ENCODE measurements around the gene CROCC2. TPM values are rescaled to one million over a fixed set of nuclear protein-coding genes. Genes with fewer than 3 reads are reported as not detected.

CROCC2 gene
- total and polyA plus RNA-seq, 11 donors = not detected

- Histone ChIP-seq H3K27ac (no peak overlapping the region), H3K4me1 (peaks cover 0 to 23% (median 12%) of the 10 kb centered on the region in 12 donors), H3K27me3 (no peaks in the 10 kb centered on the region), H3K4me3 (no peak overlapping the region), H3K9me3 (no peaks in the 10 kb centered on the region), H3K36me3 (no peaks in the 10 kb centered on the region)
- intact Hi-C loops (cut with DNase I) = no loop called here
- TF ChIP-seq, protein P1, sequence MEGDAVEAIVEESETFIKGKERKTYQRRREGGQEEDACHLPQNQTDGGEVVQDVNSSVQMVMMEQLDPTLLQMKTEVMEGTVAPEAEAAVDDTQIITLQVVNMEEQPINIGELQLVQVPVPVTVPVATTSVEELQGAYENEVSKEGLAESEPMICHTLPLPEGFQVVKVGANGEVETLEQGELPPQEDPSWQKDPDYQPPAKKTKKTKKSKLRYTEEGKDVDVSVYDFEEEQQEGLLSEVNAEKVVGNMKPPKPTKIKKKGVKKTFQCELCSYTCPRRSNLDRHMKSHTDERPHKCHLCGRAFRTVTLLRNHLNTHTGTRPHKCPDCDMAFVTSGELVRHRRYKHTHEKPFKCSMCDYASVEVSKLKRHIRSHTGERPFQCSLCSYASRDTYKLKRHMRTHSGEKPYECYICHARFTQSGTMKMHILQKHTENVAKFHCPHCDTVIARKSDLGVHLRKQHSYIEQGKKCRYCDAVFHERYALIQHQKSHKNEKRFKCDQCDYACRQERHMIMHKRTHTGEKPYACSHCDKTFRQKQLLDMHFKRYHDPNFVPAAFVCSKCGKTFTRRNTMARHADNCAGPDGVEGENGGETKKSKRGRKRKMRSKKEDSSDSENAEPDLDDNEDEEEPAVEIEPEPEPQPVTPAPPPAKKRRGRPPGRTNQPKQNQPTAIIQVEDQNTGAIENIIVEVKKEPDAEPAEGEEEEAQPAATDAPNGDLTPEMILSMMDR (IDR thresholded peaks at IDR 0.05) = no peak
- no peak for TF ChIP-seq POLR2A (IDR thresholded peaks at IDR 0.05)
- ATAC-seq (no peak), DNase-seq (peak in 3 of 5 donors; percentile 21 to 54 (median 24))
- 88 to 96% (median 90%) methylated on average over 15 to 32 of the region's 32 CpGs for WGBS, 4 donors
These were observed 61.0 kb downstream of the CROCC2 start for GRCh38 chr2:240966906-240967680.

DNA sequence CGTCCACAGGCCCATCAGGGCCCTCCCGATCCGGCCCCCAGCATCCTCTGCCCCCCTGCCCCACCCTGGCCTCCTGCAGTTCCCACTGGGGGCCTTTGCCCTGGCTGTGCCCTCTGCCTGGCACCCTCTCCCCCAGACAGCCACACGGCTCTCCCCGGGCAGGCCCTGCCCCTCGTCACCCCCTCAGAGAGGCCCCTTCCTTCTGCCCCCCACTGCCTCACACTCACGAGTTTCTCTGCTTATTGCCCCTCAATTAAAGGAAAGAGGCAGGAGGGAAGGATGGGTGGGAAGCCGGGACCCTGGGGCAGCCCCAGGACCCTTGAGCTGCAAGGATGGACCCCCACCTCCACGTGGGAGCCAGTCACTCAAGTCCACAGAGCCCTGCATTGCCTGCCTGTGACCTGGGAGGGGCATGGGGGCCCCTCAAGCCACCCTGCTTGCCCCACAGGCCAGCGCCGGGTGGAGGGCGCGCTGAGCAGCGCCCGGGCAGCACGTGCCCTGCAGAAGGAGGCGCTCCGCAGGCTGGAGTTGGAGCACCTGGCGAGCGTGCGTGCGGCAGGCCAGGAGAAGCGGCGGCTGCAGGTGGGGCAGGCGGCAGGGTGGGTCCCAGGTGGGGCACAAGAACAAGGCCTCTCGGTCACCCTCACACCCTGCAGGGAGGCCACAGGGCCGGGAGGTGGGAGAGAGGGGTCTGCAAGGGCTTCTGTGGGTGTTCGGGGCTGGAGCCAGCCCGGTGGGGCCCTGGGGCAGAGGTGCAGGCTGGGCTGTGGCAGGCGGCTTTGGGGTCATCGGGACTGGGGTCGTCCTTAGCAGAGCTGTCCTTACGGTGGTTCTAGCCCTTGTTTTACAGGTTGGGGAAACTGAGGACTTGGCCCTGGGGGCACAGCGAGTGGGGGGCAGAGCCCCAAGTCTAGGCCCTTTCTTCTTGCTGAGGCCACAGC lies 61.8 kb downstream of the CROCC2 start:
- peaks cover 0 to 4% (median 0%) of the 10 kb centered on the region in 9 donors for H3K27me3 ChIP-seq
- H3K4me1 ChIP-seq = peaks cover 0 to 17% (median 9%) of the 10 kb centered on the region in 12 donors
- intact Hi-C loops (cut with DNase I) = no loop called here
- H3K9me3 ChIP-seq = no peaks in the 10 kb centered on the region
- H3K36me3 ChIP-seq = no peaks in the 10 kb centered on the region
- DNase-seq (peak in 1 of 5 donors; percentile 12), ATAC-seq (no peak)
- H3K4me3 ChIP-seq = no peak overlapping the region
- WGBS, 4 donors = 95 to 97% (median 95%) methylated on average over 29 to 34 of the region's 34 CpGs
- TF ChIP-seq POLR2A (IDR thresholded peaks at IDR 0.05) = no peak
- no peak overlapping the region for H3K27ac ChIP-seq

GRCh38 chr2:240968731-240969624 lies 62.8 kb downstream of the CROCC2 start:
- Histone ChIP-seq H3K9me3 (peaks cover 0 to 4% (median 0%) of the 10 kb centered on the region in 12 donors), H3K36me3 (no peaks in the 10 kb centered on the region), H3K4me3 (no peak overlapping the region), H3K27ac (no peak overlapping the region), H3K4me1 (peaks cover 0 to 17% (median 9%) of the 10 kb centered on the region in 12 donors), H3K27me3 (peaks cover 0 to 8% (median 0%) of the 10 kb centered on the region in 9 donors)
- 66 to 75% (median 72%) methylated on average over 10 to 15 of the region's 15 CpGs for WGBS, 4 donors
- TF ChIP-seq, protein P1 (IDR thresholded peaks at IDR 0.05) = peak in 2 of 12 donors; percentile 7 to 16
- no peak for TF ChIP-seq POLR2A (IDR thresholded peaks at IDR 0.05)
- intact Hi-C loops (cut with DNase I) = no loop called here
- DNase-seq (peak in 4 of 5 donors; percentile 19 to 68 (median 55)), ATAC-seq (peak; percentile 53 to 84 (median 70))

GRCh38 chr2:240970104-240970503 lies 64.0 kb downstream of the CROCC2 start:
- 77 to 94% (median 92%) methylated on average over 3 of the region's 3 CpGs for WGBS, 4 donors
- Histone ChIP-seq H3K9me3 (peaks cover 0 to 4% (median 0%) of the 10 kb centered on the region in 12 donors), H3K4me3 (no peak overlapping the region), H3K36me3 (no peaks in the 10 kb centered on the region), H3K27me3 (peaks cover 0 to 12% (median 0%) of the 10 kb centered on the region in 9 donors), H3K27ac (no peak overlapping the region), H3K4me1 (peaks cover 0 to 12% (median 5%) of the 10 kb centered on the region in 12 donors)
- intact Hi-C loops (cut with DNase I) = no loop called here
- no peak for ATAC-seq
- TF ChIP-seq POLR2A (IDR thresholded peaks at IDR 0.05) = no peak
- TF ChIP-seq, protein P1 (IDR thresholded peaks at IDR 0.05) = no peak
- DNase-seq = no peak

All from heart left ventricle (tissue), 16 donors.